ENCODE measurements around the gene FCRL2. TPM values are rescaled to one million over a fixed set of nuclear protein-coding genes. Genes with fewer than 3 reads are reported as not detected.

The FCRL2 gene
- total RNA-seq, 1 experiment from 2014 or later: not detected

- H3K9me3 ChIP-seq (replicated peaks): no peaks in the 10 kb centered on the region
- no peak overlapping the region for H3K4me3 ChIP-seq
- no peak for DNase-seq
- H3K27me3 ChIP-seq: no peaks in the 10 kb centered on the region
- H3K27ac ChIP-seq: no peak overlapping the region
- H3K36me3 ChIP-seq: no peaks in the 10 kb centered on the region
- H3K4me1 ChIP-seq: no peaks in the 10 kb centered on the region
These were observed 53.8 kb downstream of the FCRL2 start for GRCh38 chr1:157723157-157723556.

DNA sequence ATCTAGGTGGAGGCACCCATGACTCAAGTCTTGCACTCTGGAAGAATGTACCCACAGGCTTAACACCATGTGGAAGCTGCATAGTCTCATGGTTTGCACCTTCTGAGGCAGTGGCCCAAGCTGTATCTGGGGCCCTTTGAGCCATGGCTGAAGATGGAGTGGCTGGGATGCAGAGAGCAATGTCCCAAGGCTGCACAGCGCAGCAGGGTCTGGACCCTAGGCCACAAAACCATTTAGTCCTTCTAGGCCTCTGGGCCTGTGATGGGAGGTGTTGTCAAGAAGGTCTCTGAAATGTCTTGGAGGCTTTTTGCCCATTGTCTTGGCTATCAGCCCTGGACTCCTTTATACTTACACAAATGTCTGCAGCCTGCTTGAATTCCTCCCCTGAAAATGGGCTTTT lies 54.9 kb downstream of the FCRL2 start:
- Histone ChIP-seq H3K36me3 (no peaks in the 10 kb centered on the region), H3K27ac (no peak overlapping the region), H3K4me3 (no peak overlapping the region), H3K9me3 (replicated peaks) (no peaks in the 10 kb centered on the region), H3K27me3 (no peaks in the 10 kb centered on the region), H3K4me1 (no peaks in the 10 kb centered on the region)
- DNase-seq: no peak

DNA sequence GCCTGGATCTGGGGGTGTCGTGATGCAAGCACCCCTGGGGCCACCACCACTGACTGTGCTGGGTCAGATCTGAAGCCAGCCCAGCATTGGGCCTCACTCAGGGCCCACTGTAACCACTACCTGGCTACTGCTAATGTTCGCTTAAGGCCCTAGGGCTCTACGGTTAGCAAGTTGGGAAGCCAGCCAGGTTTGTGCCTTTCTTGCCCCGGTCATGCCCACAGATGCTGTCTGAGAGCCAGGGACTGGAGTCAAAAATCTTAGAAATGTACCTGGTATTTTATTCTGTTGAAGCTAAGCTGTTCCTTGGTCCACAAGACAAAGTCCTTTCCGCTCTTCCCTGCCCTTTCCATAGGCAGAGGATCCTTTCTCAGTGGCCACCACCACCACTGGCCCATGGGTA lies 61.2 kb downstream of the FCRL2 start:
- Histone ChIP-seq H3K9me3 (replicated peaks) (no peaks in the 10 kb centered on the region), H3K4me3 (no peak overlapping the region), H3K36me3 (no peaks in the 10 kb centered on the region), H3K27ac (no peak overlapping the region), H3K27me3 (no peaks in the 10 kb centered on the region), H3K4me1 (no peaks in the 10 kb centered on the region)
- no peak for DNase-seq

DNA sequence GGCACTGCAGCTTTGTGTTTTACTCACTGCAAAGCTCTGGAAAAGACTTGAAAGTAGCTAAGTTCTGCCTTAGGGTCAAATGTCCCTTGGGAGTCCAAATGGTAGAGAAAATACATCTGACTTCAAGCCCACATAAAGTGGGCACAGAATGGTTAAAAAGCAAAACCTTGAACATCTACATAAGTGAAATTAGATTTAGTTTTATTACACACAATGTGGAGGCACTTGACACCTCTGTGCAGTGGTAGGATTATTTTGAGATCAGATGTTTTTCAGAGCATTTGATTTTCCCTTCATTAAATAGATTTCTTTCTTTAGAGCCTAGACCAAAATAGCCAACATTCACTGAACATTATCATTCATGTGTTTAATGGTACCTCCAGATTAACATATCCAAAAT lies 65.1 kb downstream of the FCRL2 start:
- Histone ChIP-seq H3K27ac (no peak overlapping the region), H3K9me3 (replicated peaks) (no peaks in the 10 kb centered on the region), H3K27me3 (no peaks in the 10 kb centered on the region), H3K36me3 (no peaks in the 10 kb centered on the region), H3K4me3 (no peak overlapping the region), H3K4me1 (no peaks in the 10 kb centered on the region)
- DNase-seq: no peak

DNA sequence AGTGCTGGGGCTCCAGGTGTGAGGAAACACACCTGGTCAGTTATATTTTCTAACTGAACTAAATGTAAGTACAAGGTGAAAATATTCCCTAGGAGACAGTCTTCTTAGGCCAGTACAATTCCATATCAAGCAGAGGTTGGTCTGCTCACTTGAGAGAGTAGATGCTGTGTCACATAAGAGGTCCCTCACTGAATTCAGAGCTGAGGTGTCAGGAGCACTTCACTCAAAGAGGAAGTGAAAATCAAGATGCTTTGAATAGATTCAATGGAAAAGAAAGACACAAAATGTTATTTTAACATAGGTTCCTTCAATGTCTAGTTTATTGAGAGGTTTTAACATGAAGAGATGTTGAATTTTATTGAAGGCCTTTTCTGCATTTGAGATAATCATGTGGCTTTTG lies 72.1 kb downstream of the FCRL2 start:
- no peak for DNase-seq
- Histone ChIP-seq H3K4me3 (no peak overlapping the region), H3K36me3 (no peaks in the 10 kb centered on the region), H3K27ac (no peak overlapping the region), H3K27me3 (no peaks in the 10 kb centered on the region; the same call in 1 of the 2 replicates), H3K4me1 (no peaks in the 10 kb centered on the region), H3K9me3 (replicated peaks) (no peaks in the 10 kb centered on the region)

DNA sequence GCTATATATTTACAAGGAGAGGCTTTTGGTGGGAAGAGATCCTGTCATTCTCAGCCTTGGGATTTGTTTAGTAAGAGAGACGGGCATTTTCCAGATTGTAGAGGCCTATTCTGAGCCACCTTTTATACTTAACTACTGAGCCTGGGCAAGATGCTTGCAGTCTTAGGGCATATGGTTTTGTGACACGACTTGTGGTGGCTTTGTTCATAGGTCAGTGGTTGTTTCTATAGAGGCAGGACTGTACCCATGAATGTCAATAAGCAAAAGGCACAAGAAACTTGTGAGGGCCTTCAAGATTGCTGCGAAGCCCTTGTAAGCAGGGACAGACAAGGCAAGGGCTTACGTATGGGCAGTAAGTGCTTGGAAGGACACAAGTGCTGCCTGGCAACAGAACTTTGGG lies 73.0 kb downstream of the FCRL2 start:
- Histone ChIP-seq H3K27me3 (no peaks in the 10 kb centered on the region; the same call in 1 of the 2 replicates), H3K4me3 (no peak overlapping the region), H3K4me1 (no peaks in the 10 kb centered on the region), H3K36me3 (no peaks in the 10 kb centered on the region), H3K27ac (no peak overlapping the region), H3K9me3 (replicated peaks) (no peaks in the 10 kb centered on the region)
- DNase-seq: no peak

DNA sequence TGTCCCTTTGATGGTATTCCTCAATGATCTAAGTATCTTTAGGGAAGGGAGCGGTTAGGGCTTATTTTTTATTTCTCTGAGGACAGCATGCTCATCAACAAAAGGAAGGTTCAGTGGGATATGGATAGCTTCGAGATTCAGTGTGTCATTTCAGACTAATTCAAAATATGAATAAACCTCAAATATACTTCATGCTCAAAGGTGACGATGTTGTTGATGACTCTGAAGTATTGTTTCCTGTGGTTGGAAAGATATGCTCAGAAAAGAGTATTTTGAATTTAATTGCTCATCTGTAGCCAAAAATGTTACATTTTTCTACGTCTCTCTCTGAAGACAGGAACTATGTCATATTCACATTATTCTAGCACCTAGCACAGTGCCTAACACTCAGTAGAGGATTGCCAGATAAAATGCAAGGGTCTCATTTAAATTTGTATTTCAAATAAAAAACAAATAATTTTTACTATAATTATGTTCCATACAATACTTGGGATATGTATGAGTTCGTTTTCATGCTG lies 74.6 kb downstream of the FCRL2 start:
- no peaks in the 10 kb centered on the region for H3K9me3 ChIP-seq (replicated peaks)
- H3K4me1 ChIP-seq: no peaks in the 10 kb centered on the region
- H3K36me3 ChIP-seq: no peaks in the 10 kb centered on the region
- no peak for DNase-seq
- H3K27ac ChIP-seq: no peak overlapping the region
- H3K4me3 ChIP-seq: no peak overlapping the region
- no peaks in the 10 kb centered on the region; the same call in 1 of the 2 replicates for H3K27me3 ChIP-seq

- no peak within 1 kb of the TSS for H3K4me3 ChIP-seq
- no peak for DNase-seq
- no peaks in the 10 kb centered on the region for H3K36me3 ChIP-seq
- no peak within 1 kb of the TSS for H3K27ac ChIP-seq
- no peaks in the 10 kb centered on the region; the same call in 1 of the 2 replicates for H3K27me3 ChIP-seq
- no peaks in the 10 kb centered on the region for H3K4me1 ChIP-seq
- no peaks in the 10 kb centered on the region for H3K9me3 ChIP-seq (replicated peaks)
These were observed 76.2 kb downstream of the FCRL2 start, which contains the start of gene FCRL3 for GRCh38 chr1:157700732-157701131. Gene FCRL3 (minus strand): TSS chr1:157700769. CDS start chr1:157700489, 280 bp downstream.

GRCh38 chr1:157700305-157700704 lies 76.6 kb downstream of the FCRL2 start:
- Histone ChIP-seq H3K9me3 (replicated peaks) (no peaks in the 10 kb centered on the region), H3K36me3 (no peaks in the 10 kb centered on the region), H3K4me1 (no peaks in the 10 kb centered on the region), H3K27me3 (no peaks in the 10 kb centered on the region; the same call in 1 of the 2 replicates), H3K4me3 (no peak overlapping the region), H3K27ac (no peak overlapping the region)
- DNase-seq: no peak

DNA sequence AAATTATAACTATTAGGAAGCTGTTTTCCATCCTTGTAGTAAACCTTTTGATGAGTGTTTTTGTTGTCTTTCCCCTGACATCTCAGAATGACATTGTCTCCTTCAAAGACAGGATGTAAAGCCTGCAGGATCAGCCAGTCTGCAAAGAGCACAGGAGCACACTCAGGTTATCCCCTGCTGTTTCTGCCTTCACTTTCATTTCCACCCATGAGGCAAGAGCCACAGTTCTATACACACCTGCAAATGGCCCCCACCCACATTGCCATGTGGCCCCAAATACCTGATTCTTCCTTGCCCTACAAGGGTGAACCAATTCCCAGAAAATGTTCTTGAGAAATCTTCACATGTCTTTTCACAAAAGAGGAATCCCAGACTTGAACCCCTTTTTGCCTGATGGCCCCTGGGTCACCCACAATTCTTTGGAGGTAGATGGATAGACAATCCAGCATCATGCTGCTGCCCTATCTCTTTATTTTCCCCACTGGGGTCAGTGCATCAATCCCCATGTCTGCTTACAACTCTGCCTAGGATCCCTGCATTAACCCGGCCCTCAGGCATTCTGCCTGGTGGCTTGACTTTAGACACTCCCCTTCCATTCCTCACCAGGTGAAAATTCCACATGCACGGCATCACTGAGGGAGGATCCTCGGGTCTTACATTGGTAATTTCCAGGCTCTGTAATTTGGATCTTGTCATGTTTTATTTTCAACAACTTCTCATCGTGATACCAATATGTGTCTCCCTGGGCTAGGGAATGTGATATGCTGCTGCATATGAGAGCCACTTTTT lies 79.0 kb downstream of the FCRL2 start:
- no peak for DNase-seq

GRCh38 chr1:157696966-157697628 lies 79.8 kb downstream of the FCRL2 start:
- no peak for DNase-seq
- no peak overlapping the region for H3K4me3 ChIP-seq
- H3K27me3 ChIP-seq: no peaks in the 10 kb centered on the region; the same call in 1 of the 2 replicates
- no peak overlapping the region for H3K27ac ChIP-seq
- H3K4me1 ChIP-seq: no peaks in the 10 kb centered on the region
- no peaks in the 10 kb centered on the region for H3K36me3 ChIP-seq
- H3K9me3 ChIP-seq (replicated peaks): no peaks in the 10 kb centered on the region

More for the DNA sequence above, 79.0 kb downstream of the FCRL2 start:
- no peaks in the 10 kb centered on the region; the same call in 1 of the 2 replicates for H3K27me3 ChIP-seq
- H3K4me1 ChIP-seq: no peaks in the 10 kb centered on the region
- H3K4me3 ChIP-seq: no peak overlapping the region
- no peaks in the 10 kb centered on the region for H3K36me3 ChIP-seq
- H3K9me3 ChIP-seq (replicated peaks): no peaks in the 10 kb centered on the region
- H3K27ac ChIP-seq: no peak overlapping the region

Other genes with a start within 250 kb of the FCRL2 start
- 0.02 TPM in 1 of 2 replicates, not detected in the other for gene FCRL5, start 224.6 kb downstream of the FCRL2 start, total RNA-seq (2014; rRNA removed; shearing (Covaris generic))
- gene FCRL4, start 179.0 kb downstream of the FCRL2 start, total RNA-seq (2014; rRNA removed; shearing (Covaris generic)): not detected in 2 replicates
- not detected in 2 replicates for gene FCRL3, start 76.4 kb downstream of the FCRL2 start, total RNA-seq (2014; rRNA removed; shearing (Covaris generic))
- gene FCRL1, start 43.0 kb upstream of the FCRL2 start, total RNA-seq (2014; rRNA removed; shearing (Covaris generic)): not detected in 2 replicates
- gene CD5L, start 64.7 kb upstream of the FCRL2 start, total RNA-seq (2014; rRNA removed; shearing (Covaris generic)): not detected in 2 replicates
- gene KIRREL1, start 216.5 kb upstream of the FCRL2 start, total RNA-seq (2014; rRNA removed; shearing (Covaris generic)): 26.3 and 26.4 TPM in 2 replicates